Measurements from ENCODE around the gene IL32.

Gene IL32

GRCh38 chr16:3027983-3028715, 37.3 kb upstream of the IL32 start:
- DNase-seq (ENCODE audit: low read depth in 1 of 2, low spot score in 1 of 2) = peak; percentile 80 to 83

GRCh38 chr16:3028716-3029319, 36.6 kb upstream of the IL32 start:
- DNase-seq (ENCODE audit: low read depth in 1 of 2, low spot score in 1 of 2) = no peak

GRCh38 chr16:3029491-3030221, 35.8 kb upstream of the IL32 start:
- DNase-seq (ENCODE audit: low read depth in 1 of 2, low spot score in 1 of 2) = no peak

- no peak for DNase-seq (ENCODE audit: low read depth in 1 of 2, low spot score in 1 of 2)
Observed at GRCh38 chr16:3030222-3031212, 34.9 kb upstream of the IL32 start.

- no peak for DNase-seq (ENCODE audit: low read depth in 1 of 2, low spot score in 1 of 2)
Observed at GRCh38 chr16:3032624-3033023, 32.8 kb upstream of the IL32 start.

- DNase-seq (ENCODE audit: low read depth in 1 of 2, low spot score in 1 of 2) = no peak
Observed at GRCh38 chr16:3035289-3035971, 30.0 kb upstream of the IL32 start.

- no peak for DNase-seq (ENCODE audit: low read depth in 1 of 2, low spot score in 1 of 2)
Observed at GRCh38 chr16:3035972-3036725, 29.3 kb upstream of the IL32 start.

- DNase-seq (ENCODE audit: low read depth in 1 of 2, low spot score in 1 of 2) = no peak
Observed at GRCh38 chr16:3036726-3037315, 28.6 kb upstream of the IL32 start, which contains the start of gene BICDL2. BICDL2 (minus strand) TSS chr16:3036944; CDS start chr16:3035496, 1,448 bp downstream.

GRCh38 chr16:3038256-3038655, 27.2 kb upstream of the IL32 start:
- DNase-seq (ENCODE audit: low read depth in 1 of 2, low spot score in 1 of 2) = no peak

GRCh38 chr16:3038896-3039295, 26.5 kb upstream of the IL32 start:
- DNase-seq (ENCODE audit: low read depth in 1 of 2, low spot score in 1 of 2) = no peak

GRCh38 chr16:3042376-3042775, 23.1 kb upstream of the IL32 start:
- DNase-seq (ENCODE audit: low read depth in 1 of 2, low spot score in 1 of 2) = no peak

- no peak for DNase-seq (ENCODE audit: low read depth in 1 of 2, low spot score in 1 of 2)
Observed at GRCh38 chr16:3044708-3045107, 20.7 kb upstream of the IL32 start.

- DNase-seq (ENCODE audit: low read depth in 1 of 2, low spot score in 1 of 2) = no peak
Observed at GRCh38 chr16:3045758-3046640, 19.4 kb upstream of the IL32 start, which contains the start of gene MMP25. MMP25 (plus strand) TSS chr16:3046561; CDS start chr16:3046918, 357 bp downstream.

GRCh38 chr16:3046641-3047386, 18.6 kb upstream of the IL32 start:
- DNase-seq (ENCODE audit: low read depth in 1 of 2, low spot score in 1 of 2) = no peak

- DNase-seq (ENCODE audit: low read depth in 1 of 2, low spot score in 1 of 2) = no peak
Observed at GRCh38 chr16:3047387-3047720, 18.1 kb upstream of the IL32 start.

- no peak for DNase-seq (ENCODE audit: low read depth in 1 of 2, low spot score in 1 of 2)
Observed at GRCh38 chr16:3049921-3050481, 15.4 kb upstream of the IL32 start.

GRCh38 chr16:3050487-3050886, 15.0 kb upstream of the IL32 start:
- DNase-seq (ENCODE audit: low read depth in 1 of 2, low spot score in 1 of 2) = no peak

All from activated T-helper 1 cell treated with anti-CD3 and anti-CD28 coated beads, Interleukin-2, amount 50 U/mL, for 16 hours (primary cell).